ENCODE results near the gene TNPO1.

GRCh38 chr5:72815580-72816283 is 729 bp upstream of the TNPO1 start:
- no peak for TF ChIP-seq CTCF (IDR thresholded peaks at IDR 0.05; ENCODE audit: poor library complexity)
- no peak for TF ChIP-seq EZH2 (IDR thresholded peaks at IDR 0.05; ENCODE audit: borderline replicate concordance)
- no peak for TF ChIP-seq EZH2phosphoT487 (IDR thresholded peaks at IDR 0.05; ENCODE audit: low read depth, severe bottlenecking, unreplicated experiment)
